ENCODE results near the gene ALK.

ALK gene

GRCh38 chr2:29900971-29901633 is 20.3 kb downstream of the ALK start:
- FAIRE-seq, result no peak

GRCh38 chr2:29898999-29899398 is 22.4 kb downstream of the ALK start:
- FAIRE-seq, result no peak

- no peak for FAIRE-seq
These were observed 26.4 kb downstream of the ALK start for GRCh38 chr2:29894822-29895614.

- FAIRE-seq, result no peak
These were observed 28.7 kb downstream of the ALK start for GRCh38 chr2:29892585-29893259.

GRCh38 chr2:29881089-29881730 is 40.2 kb downstream of the ALK start:
- no peak for FAIRE-seq

- FAIRE-seq, result no peak
These were observed 41.3 kb downstream of the ALK start for GRCh38 chr2:29880084-29880483.

DNA sequence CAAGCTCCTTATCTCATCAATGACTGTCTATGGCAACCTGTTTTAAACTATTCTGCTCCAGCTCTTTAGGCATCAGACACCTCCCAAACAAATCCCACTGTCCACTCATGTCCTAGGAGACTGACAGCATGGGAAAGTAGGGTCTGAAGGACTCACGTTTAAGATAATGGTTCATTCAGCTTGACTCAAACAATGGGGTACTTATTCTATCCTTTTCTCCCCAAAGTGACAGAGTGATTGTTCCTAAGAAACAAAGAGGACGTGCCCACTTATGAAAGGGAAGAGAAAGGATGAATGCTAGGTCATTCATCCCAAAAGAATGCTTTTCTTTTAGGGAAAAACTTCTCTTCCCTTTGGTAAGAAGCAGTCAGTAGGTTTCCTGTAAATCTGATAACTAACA is 41.9 kb downstream of the ALK start:
- no peak for FAIRE-seq

DNA sequence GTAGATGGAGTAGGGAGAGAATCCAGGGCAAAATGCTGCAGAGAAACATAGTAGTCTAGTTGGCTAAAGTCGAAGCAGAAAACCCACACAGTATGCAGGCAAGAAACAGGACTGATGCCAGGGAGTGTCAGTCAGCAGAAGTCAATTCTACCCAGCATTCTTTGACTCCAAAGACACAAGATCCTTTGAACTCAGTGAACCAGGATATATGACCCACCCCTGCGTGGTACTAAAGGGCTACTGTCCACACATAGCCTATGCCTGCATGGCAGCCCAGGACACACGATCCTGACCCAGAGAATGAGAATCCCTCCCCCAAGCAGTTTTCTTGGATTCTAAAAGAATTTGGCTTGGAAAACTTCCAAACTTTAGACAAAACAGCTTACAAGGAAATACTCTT is 42.5 kb downstream of the ALK start:
- FAIRE-seq, result no peak

- no peak for FAIRE-seq
These were observed 45.0 kb downstream of the ALK start for GRCh38 chr2:29876374-29876773.

GRCh38 chr2:29874745-29875144 is 46.6 kb downstream of the ALK start:
- no peak for FAIRE-seq

DNA sequence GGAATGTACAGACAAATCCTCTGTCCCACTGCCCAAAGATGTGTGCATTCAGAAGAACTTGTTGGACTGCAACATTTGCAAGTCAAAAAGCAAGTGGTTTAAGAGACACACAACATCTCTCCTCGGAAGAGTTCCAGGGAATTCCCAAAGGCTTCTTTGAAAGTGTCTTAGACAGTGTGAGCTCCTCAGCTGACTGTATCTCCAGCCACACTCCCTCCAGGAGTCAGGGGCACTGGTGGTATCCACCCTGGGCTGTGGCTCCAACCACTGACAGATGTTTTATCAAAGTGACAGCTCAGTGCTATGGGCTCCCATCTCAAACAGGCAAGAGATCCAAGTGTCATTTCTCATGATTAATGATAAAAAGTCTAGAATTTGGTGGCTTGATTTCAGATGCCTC is 48.5 kb downstream of the ALK start:
- FAIRE-seq, result no peak

DNA sequence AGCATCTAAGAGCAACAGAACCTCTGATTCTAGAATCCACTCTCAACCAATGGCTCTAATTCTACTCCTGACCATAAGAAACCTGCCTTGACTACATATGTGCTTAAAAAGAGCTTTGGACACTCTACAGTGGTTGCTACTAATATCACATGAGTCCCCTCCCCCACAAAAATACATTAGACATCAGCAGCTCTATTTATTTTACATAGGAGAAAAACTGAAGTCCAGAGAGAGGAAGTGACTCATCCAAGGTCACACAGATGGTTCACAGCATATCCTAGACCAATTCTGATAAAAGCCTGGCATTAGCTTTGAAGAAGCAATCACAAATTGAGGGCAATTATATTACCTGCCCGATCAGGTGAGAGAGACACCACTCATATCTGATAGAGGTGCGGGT is 49.8 kb downstream of the ALK start:
- no peak for FAIRE-seq

DNA sequence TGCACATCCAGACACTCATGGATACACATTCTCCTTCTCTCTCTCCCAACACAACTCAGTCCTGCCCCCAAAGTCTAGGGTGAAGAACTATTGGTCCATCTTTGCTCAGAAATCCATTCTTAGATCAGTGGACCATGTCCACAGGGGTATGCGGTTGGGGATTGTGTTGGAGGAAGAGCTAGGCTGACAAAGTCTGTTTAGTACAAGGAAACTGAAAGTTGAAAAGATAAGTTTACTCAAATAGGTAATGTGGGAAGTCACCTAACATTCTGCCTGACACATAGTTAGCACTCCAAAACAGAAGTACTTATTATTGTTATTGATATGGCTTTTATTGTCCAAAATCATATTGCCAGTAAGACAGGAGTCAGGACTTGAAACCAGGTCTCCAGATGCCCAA is 55.9 kb downstream of the ALK start:
- no peak for FAIRE-seq

GRCh38 chr2:29864988-29865387 is 56.4 kb downstream of the ALK start:
- no peak for FAIRE-seq

DNA sequence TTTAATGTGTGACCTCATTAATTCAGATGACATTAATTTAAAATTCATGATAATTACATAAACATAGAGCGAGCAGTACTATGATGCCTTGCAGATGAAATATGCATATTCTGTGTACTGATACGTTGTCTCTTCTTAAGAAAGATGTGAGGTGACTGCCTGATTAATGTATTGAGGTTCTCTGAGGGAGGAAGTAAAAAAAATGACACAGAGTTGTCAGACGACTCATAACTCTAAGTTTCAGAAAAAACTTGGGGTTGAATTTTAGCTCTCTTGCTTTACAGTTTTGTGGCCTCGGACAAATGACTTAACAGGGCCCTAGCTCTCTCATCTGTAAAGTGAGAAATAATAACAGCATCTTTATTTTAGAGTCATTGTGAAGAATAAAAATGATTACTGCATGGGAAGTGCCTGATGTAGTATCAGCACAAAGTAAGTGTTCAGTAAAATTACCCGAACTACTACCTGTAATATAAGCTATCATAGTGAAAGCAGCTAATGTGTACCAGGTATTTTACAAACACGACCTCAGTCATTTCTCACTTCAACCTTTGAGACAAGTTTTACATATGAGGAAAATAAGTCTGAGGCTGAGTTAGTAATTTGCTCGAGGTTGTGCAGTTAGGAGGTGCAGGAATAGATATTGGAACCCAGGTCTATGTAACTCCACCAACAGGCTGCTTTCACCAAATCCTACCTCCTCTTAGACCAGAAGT is 65.3 kb downstream of the ALK start:
- no peak for FAIRE-seq

GRCh38 chr2:29850794-29851193 is 70.6 kb downstream of the ALK start:
- FAIRE-seq, result no peak

GRCh38 chr2:29848566-29849310 is 72.6 kb downstream of the ALK start:
- FAIRE-seq, result no peak

DNA sequence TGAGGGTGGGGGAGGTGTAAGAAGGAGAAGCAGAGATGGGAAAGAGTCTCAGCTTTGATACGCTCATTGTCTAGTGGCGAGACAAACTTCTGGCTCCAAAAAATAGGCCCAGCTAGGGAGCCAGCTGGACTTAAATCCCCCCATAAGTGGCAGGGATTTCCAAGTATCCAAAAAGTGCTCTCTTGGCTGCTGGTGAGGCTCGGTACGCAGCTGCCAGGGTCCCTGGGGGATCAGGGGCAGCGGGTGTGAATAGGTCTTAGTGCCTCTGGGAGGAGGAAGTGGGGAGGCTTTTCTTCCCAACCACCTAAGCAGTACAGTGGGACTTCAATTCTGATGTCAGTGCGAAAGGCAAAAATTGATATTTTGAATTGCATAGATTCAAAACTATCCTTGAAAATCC is 73.5 kb downstream of the ALK start:
- no peak for FAIRE-seq

DNA sequence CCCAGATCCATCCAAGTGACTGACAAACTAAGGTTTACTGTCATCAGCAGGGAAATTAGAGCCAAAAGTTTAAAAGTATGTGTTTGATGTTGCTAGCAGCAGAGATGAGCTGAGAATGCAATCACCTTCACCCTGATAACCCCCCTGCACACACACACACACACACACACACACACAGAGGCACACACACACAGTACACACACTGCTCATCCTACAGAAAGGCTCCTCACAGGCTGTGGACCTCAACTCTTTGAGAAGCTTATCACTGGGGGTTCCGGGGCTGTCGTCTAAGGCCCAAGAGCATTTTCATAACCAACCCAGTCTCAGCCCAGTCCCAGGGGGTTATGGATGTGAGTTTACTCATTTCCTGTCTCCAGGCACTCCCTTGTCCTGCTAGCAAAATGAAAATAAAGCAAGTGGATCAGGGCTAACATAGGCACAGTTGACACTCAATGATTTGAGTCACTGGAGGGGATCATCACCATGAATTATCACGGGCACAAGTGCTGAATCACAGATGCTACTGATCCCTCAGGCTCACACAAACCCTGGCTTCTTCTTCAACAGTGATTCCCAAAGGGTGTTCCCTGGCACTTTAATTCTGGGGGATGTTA is 76.6 kb downstream of the ALK start:
- no peak for FAIRE-seq

- FAIRE-seq, result no peak
These were observed 79.9 kb downstream of the ALK start for GRCh38 chr2:29841386-29842004.

GRCh38 chr2:29839306-29839705 is 82.1 kb downstream of the ALK start:
- no peak for FAIRE-seq

All from TTC549 (cell line).